GM21737 (cell line): Measurements from ENCODE around the gene ADCYAP1R1.
"Not testable (repeated sequence)": the region's sequence is repeated elsewhere in the genome, so short reads cannot be mapped to it uniquely, and the experiment has no call there.

ENCODE experiments used
- ATAC-seq: cut with Tn5 transposase; IDR thresholded peaks from one replicate; pipeline ENCODE4 v1.9.1; 2021; ENCODE audit warnings: mild to moderate bottlenecking, moderate library complexity; ENCODE audit not compliant: unreplicated experiment

Gene ADCYAP1R1

DNA sequence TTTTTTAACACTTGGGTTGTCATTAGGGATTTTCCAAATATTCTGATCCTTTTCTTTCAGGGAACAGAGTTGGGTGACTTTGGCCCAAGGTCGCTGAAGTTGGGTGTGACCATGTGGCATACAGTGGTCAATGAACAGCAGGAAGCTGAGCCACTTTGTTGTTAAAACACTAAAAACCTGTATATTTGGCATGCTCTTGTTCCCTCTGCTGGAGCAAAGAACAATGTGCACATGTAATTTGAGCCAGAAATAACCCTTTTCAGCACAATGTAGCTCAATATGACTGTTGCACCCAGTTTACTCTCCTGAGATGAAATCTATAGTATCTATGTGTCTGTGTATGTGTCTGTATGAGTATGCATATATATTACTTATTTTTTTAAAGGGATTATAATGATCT is 74.9 kb downstream of the ADCYAP1R1 start:
- no peak for ATAC-seq

DNA sequence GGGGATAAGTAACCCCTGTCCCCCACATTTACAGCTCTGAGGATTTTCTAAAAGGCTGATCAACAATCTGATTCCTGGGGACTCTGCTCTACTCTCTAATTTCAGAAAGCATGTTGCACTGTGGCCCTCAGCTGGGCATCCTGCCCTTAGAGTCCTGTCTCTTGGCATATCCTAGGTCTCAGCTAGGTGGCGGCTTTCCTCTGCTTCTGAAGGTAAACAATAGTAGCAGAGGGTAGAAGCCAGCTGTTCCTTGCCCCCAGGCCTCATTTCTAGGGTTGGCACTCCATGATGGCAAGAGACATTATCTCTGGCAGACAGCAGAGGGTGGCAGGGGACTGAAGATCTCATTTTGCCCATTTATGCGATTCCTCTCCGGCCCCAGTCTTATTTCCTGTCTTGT is 77.0 kb downstream of the ADCYAP1R1 start:
- ATAC-seq: no peak

DNA sequence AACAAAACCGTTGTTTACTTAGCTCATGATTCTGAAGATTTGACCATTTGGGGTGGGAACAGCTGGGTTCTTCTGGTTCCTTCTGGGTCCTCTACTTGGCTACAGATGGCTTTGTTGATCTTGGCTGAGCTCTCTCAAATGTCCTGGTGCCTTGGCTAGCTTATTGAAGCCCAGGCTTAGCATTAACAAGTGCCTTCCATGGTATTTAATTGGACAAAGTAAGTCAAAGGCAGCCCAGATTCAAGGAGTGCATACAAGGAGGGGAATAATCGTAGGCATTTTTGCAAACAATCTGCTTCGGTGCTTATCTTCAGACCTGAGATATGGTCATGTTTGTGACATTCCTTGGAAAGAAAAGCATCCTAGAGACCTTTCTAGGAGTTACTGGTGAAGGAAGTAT is 81.4 kb downstream of the ADCYAP1R1 start:
- ATAC-seq: no peak

DNA sequence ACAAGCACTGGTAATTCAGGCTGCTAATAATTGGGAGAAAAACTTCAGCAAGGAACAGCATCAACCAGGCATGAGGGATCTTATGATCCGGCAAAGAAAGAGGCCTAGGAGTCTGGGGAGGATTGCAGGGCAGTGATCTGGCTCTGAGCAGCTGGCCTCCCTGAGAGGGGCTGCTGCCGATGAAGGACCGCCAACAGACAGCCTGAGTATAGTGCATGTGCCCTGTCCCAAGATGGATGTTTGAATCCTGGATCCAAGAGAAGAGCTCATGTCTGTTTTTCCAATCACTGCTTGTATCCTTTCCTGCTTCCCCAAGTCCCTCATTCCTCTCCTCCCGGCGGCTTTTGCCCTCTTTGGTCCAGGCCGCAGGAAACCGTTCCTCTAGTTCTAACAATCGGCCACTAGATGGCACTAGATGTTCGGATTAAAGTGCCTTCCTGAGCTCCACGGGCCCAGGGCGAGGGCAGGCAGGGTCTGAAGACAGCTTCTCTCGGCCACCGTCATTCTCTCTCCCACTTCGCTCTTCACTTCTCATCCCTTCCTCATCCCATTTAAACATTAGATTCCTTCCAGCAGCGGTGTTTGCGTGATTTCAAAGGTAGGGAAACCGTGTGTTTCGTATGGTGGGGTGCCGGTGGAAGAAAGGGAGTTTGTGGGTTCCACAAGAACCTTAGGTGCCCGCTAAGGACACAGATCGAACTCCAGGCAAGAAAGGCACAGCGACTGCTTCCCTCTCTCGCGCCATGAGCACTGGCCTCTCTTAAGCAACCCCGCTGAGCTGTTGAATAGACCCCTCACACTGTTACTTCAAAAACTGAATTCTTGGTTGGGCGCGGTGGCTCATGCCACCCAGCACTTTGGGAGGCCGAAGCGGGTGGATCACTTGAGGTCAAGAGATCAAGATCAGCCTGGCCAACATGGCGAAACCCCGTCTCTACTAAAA is 82.4 kb downstream of the ADCYAP1R1 start:
- peak; percentile 83 for ATAC-seq

DNA sequence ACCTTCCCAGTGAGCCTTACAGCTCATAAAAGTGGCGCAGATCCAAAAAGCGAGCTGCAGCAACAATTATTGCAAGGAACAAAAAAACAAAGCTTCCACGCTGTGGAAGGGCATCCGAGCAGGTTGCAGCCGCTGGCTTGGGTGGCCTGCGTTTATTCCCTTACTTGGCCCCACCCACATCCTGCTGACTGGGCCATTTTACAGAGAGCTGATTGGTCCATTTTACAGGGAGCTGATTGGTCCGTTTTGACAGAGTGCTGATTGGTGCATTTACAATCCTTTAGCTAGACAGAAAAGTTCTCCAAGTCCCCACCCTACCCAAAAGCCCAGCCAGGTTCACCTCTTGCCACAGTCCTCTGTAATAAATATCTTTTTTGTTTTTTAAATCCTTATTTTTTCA is 85.1 kb downstream of the ADCYAP1R1 start:
- ATAC-seq: no peak

DNA sequence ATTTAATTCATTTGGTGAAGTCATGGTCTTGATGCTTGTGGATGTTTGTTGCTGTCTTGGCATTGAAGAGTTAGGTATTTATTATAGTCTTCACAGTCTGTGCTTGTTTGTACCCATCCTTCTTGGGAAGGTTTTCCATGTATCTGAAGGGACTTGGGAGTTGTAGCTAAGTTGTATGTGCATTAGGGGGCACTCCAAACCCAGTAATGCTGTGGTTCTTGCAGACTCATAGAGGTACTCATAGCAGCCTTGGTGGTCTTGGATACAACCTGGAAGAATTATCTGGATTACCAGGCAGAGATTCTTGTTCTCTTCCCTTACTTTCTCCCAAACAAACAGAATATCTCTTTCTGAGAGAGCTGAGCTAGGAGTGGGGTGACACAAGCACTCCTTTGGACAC is 93.2 kb downstream of the ADCYAP1R1 start:
- ATAC-seq: no peak

DNA sequence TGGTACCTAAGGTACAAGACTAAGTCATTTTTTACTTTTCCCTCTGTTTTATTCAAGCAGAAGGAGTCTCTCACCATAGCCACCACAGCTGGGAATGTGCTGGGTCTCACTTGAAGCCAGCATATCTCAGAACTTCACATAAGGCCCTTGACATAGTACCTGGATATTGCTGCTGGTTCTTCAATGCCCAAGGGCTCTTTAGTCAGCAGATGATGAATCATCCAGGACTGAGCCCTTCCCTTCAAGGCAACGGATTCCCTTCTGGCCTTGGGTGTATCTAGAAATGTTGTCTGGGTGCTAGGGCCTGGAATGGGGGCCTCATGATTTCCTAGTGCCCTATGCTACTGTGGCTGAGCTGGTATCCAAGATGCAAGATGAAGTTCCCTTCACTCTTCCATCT is 93.9 kb downstream of the ADCYAP1R1 start:
- ATAC-seq: no peak

DNA sequence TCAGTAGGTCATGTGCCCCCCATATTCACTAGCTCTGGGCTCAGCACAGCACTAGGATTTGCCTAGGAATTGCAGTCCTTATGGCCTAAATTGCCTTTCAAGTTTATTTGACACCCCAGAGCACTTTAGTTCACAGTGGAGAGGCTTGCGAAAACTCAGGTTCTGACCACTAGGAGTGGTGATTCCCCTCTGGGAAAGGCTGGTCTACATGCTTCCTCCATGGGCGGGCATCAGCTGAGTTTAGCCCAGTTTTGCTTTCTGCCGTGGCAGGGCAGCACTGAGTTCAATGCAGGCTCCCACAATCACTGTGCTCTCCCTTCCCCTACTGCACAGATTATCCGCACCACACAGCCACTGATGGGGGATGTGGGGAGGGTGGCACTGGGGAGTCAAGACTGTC is 94.4 kb downstream of the ADCYAP1R1 start:
- no peak for ATAC-seq

DNA sequence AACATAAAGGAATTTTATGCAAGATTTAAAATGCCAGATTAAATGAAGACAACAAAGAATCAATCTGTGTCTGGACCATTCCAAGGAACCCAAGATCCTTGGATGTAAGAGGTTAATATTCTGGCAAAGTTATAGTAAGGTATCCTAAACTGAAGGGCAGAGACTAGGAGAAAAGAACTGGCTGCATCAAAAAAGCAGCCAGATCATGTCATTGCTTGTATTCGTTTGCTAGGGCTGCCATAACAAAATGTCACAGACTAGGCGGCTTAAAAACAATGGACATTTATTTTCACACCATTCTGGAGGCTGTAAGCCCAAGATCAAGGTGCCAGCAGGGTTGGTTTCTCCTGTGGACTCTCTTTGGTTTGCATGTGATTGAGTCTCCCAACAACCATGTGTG is 99.7 kb downstream of the ADCYAP1R1 start:
- ATAC-seq: no peak

DNA sequence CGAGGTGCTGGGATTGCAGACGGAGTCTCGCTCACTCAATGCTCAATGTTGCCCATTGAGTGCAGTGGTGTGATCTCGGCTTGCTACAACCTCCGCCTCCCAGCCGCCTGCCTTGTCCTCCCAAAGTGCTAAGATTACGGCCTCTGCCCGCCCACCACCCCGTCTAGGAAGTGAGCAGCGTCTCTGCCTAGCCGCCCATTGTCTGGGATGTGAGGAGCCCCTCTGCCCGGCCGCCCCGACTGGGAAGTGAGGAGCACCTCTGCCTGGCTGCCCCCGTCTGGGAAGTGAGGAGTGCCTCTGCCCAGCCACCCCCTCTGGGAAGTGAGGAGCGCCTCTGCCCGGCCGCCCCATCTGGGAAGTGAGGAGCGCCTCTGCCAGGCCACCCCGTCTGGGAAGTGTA is 101.2 kb downstream of the ADCYAP1R1 start:
- not testable (repeated sequence) for ATAC-seq

DNA sequence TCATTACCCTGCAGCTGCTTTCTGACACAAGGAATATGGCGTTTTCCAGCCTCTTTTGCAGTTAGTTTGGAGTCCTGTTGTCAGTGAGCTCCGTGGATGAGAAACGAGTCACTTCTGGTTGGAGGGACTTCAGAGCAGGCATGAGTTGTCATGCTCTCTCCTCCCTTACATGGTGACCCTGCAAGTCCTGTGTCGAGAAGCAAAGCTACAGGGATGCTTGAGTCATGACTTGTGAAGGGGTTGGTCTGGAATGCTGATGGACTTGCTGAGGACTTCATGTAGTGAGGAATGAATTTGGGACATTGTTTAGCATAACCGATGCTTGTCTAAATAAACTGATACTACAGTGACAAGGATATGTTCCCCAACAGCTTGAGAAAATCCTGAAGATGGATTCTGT is 108.8 kb downstream of the ADCYAP1R1 start:
- no peak for ATAC-seq
